NCI-H526 treated with DMSO at 0.1 percent for 48 hours (cell line): ENCODE results near the gene ABL1.

Experiments
- DNase-seq: peaks from one replicate; lab custom pipeline; 2025; lab: John Stamatoyannopoulos, UW

ABL1 gene

DNA sequence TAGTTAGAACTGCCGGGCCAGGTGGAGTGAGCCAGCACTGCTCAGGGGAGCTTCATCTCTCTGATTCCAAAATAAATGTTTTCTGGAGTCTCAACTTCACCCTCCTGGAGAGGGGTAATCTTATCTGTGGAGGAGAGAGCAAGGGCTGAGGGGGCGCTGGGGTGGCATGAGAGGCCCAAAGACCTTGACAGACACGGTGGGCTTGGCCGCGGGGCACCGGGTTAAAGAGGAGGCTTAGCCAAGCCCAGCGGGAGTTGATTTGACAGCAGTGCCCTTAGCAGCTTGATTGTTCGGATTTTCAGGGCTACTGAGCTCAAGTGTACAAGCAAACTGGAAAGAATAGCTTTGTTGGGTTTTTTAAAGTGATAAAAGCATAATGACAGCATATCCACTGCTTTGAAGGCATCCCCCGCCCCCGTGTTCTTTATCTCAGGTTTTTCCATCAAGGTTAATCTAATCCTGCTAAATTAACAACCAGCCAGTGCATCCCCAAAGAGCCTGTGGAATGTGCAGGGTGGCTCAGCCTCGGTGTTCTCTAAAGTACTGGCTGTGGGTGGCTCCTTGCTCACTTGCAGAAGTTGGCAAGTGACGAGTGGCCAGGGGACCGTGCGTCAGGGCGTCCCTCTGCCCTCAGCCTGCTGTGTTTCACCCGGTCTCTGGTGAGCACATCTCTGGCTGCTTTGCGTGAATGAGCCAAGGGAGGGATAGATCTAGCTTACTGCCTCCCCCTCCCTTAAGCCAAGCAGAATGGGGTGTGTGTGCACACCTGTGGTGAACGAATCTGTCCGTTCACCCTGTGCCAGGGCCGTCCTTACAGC, 56.0 kb downstream of the ABL1 start:
- no peak for DNase-seq

DNA sequence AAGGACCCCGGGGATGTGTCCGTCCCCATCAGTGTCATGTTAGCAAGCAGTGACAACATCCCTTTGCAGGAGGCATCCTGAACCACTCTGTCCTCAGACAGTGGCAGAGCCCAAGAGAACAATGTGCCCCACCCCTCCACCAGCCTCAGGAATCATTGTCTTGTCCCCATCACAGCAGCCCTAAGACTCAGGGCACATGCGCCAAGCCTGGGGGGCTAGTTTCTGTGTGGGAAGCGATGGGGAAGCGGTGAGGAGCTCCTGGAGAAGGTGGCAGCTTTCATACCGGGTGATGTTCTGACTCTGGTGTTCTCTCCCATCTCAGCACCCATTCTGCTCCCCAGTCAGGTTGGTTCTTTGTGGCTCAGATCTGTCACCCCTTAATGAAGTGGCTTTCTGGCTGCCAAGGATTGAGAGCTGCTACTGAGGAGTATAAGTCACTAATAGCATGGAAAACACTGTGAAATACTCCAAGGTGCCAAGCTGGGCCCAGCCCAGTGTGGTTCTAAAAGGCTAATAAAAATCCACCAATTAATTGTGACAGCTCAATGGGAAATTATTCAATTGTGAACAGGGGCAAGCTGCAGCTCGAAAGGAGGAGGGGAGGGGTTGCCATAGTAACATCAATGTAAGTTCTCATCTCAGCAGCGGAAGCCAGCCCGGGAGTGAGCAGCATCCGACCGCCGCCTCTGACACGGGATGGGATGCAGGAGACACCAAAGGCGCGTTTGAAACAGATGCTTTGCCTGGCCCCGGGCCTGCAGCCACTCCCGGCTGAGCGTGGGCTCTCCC, 56.8 kb downstream of the ABL1 start:
- no peak for DNase-seq

DNA sequence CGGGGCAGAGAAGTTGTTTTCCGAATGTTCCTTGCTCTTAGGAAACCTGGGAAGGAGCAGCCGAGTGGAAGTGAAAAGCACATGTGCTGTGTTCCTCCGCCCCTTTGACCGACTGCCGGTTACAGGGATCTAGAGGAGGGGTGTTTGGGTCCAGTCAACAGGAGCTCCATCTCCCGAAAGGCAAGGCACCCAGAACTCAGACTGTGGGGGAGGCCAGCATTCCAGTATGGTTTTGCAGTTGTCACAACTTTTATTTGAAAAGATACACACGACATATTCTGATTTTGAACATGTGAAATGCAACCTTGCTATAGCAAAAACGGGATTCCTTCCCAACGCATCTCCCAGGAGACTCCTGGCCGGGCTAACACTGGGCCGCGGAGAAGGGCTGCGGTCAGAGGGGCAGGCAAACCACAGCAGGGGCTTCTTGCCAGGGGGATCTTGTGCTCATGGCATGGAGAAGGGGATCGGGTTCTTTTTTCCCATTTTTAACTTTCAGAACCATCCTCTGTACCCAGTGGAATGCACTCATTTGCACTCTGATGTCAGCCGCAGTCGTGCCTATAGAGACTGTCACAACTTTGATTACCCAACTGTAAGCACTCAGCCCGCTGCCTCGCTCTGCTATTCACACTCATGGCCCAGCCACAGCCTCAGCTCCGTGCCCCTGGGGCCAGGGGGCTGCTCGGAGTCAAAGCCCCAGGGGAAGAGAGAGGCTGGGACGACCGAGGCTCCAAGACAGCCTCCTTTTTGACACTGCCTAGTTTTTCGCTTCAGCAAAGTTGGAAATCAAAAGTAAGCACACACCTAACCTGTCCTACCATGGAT, 57.6 kb downstream of the ABL1 start:
- DNase-seq = no peak

DNA sequence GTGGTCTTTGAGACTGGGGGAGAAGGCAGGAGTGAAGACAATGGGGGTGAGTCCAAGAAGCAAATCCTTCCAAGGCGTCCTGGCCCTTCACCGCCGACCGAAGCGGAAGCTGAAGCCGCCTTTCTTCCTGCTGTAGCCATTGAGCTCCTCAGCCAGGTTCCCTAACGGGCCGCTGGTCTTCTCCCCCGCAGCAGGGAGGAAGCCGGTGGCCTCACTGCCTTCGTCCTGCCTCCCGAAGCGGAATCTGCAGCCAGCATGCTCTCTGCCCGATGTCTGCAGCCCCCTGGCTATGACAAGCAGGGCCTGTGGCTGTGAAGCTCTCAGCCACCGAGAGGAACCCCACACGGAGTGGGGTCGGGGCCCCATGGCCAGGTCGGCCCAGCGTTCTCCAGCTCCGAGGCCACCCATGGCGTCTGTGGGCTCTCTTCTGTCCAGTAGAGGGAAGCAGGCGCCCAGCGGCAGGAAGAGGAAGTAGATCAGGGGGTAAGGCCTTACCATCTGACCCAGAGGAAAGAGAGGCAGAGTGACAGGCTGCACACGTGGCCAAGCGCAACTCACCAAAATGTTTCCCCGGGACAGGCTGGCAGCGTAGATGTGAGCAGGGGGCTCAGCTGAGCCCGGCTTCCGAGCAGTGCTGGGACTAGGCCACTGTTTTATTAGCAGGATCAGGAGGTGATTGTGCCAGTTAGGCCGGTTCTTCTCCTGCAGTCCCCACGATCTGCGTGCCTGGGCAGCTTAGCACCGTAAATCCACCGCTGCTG, 58.5 kb downstream of the ABL1 start:
- no peak for DNase-seq

DNA sequence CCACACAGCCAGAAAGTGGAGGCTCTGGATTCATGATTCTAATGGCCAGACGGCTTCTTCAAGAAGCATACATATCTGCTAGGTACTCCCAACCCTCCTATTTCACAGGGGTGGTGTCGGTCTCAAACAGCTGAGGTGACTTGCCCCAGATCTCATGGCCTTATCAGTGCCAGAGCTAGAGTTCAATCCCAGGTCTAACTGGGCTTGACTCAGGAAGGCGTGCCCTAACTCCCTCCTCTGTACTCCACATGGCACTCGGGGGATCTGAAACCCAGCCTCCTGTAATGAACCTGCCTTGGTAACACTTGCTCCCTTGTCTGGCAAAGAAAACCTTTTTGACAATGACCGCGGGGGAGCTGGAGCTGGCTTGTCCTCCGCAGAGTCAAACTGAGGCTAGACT, 59.5 kb downstream of the ABL1 start:
- DNase-seq = no peak

DNA sequence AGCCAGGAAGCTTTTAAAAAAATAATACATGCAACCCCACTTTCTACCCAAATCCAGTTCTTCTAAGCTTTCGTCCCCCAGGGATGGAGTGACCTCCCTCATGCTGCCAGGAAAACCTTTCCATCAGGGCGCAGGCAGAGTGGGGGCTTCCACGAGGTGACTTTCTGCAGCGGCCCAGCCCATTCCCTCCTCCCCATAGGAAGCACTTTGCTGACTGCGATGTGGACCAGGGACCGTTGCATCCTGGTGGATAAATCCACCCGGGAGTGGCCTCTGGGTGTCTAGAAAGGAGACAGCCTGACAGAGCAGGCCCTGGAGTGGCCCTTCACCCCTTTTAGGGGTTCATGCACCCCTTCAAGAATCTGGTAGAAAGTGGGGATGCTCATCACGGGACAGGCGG, 60.0 kb downstream of the ABL1 start:
- DNase-seq = no peak

DNA sequence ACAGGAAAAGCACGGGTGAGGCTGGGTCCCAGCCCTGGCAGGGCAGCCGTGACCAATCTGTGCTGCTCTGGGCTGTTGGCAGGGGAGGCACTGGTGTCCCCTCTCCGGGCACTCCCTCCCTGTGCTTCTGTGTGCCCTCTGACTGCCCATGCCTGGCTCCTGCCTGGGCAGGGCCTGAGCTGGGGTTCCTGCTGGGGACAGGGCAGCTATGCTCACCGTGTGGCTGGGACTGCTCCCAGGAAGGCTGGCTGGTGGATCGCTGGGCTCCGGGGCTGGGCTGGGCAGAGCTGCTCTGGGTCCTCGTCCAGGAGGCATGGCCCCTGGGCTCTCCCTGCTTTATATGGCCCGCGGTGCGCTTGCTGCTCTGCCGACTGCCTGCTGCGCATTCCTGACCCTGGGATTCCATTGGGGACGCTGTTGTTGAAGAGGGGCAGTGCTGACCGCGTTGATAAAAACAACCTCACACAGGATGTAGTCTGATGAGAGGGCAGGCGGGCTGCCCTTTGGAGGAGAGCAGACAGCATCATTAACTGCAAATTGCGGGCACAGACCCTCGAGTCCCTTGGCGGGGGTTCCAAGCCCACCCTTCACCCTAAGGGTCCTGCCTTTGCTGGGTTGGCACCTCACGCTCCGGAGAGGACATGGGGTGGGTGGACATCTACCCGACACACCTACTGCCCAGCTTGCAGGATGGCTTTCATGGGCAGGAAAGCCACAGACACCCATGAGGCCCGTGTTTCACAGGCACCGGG, 60.6 kb downstream of the ABL1 start:
- DNase-seq = no peak

DNA sequence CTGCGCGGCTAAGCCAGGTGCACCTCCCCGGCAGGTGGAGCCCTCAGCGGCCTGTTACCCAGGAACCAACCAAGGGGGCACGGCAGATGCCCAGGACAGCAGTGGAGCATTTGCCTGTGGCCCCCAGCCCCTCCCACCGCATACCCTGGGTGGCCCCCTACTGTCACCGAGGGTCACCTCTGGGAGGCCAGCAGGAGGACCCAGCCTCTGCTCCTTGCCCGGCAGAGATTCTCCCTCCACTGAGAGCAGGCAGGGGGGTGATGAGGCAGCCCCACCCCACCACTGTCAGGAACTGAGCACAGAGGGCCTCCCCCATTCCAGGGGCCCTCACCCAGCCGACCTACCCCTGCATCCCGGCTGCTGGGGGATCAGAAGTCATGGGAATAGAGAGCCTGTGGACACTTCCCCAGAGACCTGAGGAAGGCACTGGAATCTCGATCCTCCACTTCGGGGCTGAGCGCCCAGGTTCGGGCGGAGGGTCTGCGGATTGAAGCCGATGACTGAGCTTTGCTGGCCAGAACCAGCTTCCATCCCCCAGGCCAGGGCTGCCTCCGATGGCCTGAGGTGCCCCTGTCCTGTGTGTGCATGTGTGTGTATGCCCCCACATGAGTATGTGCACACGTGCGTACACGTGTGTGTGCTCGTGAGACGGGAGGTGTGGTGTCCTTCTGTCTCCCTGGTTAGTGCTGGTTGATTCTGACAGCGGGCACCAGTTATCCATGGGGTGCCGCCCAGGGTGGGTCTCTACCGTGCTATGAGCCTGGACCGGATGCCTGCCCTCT, 61.4 kb downstream of the ABL1 start, which contains the start of gene QRFP:
Gene QRFP (minus strand): TSS at position 580 of the 782 bp plus-strand sequence. CDS start 2,974 bp downstream, outside the sequence.
- DNase-seq = no peak

DNA sequence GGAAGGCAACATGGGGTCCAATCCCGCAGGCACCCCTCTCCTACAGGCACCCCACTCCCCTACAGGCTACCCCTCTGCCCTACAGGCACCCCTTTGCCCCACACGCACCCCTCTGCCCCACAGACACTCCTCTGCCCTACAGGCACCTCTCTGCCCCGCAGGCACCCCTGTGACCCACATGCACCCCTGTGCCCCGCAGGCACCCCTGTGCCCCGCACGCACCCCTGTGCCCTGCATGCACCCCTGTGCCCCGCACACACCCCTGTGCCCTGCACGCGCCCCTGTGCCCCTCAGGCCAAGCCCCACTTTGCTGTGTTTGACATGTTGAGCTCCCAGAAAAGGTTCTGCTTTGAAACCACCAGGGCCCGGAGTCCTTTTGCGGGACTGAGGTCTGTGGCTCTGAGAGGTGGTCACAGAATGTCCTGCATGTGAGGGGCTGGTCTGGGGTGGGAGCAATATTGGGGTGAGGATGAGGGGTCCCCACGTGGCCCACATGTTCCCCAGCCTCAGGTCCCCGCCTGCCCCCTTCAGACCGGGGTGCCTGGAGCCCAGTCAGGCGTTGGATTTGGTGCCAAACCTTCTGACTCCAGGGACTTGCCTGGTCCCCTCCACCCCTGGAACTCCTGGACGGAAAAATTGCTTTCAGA, 62.2 kb downstream of the ABL1 start:
- no peak for DNase-seq

DNA sequence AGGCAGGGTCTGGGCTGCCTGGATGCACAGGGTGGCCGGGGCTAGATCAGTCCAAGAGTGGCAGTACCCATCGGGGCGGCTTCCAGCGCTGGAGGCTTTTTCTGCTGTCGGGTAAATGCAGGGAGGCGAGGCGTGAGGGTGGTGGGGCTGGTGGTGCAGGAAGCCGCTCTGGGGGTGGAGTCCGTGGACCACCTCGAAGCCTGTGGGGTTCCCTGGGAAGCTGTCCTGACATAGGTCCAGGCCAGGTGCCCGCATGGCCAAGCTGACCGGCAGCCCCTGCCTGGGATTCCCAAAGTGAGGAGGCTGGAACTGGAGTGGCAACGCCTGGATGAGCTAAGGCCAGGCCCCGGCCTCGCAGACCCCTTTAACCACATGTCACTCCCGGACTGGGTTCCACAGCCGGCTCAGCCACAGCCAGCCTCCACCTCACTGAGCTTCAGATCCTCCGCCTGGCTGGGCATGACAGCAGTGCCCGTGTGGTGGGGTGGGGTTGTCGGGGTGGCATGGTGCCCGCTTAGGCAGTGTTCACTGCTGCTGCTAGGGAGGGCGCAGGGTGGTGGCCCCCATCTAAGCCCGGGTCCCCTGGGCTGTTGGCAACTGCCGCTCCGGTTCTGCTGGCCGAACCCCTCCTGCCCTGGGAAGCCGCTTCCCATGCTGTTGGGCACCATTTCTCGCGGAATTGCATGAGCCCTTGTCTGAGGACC, 62.9 kb downstream of the ABL1 start:
- DNase-seq = no peak

DNA sequence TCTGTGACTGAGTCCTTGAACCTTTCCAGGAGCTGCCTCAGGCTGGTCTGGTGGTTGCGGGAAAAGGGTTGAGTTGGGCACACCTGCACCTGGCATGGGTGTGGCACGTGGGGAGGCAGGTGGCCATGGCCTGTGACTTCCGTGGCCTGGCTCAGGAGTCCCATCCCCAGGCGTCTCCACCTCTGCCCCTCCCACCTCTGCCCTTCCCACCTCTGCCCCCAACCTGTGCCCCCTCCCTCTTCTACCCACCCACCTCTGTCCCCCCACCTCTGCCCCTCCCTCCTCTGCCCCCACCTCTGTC, 63.4 kb downstream of the ABL1 start:
- DNase-seq = no peak

DNA sequence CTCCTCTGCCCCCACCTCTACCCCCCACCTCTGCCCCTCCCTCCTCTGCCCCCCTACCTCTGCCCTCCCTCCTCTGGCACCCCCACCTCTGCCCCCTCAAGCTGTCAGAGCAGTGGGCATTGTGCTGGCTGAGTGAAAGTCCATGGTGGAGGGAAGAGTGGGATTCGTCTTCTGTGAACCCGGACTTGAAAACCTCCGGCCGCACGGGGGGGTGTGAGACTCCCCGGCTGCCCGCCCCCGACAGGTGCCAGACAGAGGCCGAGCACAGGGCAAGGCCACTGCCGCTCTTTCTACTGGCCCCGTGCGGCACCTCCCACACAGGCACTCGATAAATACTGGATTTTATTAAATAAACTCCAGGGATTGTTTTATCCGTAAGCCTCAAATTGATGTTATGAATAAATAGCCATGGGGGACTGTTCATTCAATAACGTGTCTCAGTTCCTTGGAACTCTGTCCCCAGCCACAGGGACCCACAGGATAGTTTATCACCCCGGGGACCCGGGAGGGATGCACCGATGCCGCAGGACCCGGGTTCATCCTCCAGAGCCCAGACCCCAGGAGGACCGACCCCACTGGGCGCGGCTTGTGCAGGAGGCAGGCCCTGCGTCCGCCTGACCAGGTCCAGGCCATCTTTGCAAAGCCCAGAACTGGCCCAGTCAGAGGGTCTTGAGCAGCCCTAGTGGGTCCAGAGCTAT, 64.1 kb downstream of the ABL1 start:
- DNase-seq = no peak

DNA sequence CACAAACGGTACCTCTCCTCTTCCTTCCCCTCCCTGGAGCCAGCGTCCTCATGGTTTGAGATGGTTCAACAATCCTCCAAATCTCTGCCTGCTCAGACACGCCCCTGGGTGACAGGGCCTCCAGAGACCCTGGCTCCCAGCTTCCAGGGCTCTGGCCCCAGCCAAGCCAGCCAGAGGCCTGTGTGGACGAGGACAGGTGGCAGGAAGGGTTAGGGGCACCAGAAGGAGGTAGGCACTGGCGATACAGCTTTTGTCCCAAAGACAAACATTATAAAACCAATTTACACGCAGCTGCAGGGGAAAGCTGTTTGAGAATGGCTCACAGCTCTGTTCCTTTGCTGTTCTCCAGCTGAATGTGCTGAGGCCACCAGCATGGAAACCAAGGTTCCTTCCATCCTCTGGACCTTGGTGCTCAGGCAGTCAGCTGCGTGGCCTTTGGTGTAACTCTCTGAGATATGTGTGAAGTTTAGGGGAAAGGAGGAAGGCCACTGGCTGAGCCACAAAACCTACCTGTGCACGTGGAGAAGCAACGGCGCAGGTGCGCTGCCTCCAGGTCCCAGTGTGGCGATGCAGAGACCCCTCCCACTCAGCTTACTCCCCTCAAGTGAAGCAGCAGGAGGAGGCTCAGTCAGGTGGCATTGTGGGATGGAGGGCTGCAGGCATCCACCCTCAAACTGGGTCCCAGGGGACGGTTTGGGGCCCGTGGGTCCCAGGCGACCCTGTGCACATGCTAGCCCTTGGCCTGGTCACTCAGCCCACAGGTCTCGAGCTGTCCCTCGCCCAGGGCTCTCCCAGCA, 65.8 kb downstream of the ABL1 start:
- DNase-seq = no peak

DNA sequence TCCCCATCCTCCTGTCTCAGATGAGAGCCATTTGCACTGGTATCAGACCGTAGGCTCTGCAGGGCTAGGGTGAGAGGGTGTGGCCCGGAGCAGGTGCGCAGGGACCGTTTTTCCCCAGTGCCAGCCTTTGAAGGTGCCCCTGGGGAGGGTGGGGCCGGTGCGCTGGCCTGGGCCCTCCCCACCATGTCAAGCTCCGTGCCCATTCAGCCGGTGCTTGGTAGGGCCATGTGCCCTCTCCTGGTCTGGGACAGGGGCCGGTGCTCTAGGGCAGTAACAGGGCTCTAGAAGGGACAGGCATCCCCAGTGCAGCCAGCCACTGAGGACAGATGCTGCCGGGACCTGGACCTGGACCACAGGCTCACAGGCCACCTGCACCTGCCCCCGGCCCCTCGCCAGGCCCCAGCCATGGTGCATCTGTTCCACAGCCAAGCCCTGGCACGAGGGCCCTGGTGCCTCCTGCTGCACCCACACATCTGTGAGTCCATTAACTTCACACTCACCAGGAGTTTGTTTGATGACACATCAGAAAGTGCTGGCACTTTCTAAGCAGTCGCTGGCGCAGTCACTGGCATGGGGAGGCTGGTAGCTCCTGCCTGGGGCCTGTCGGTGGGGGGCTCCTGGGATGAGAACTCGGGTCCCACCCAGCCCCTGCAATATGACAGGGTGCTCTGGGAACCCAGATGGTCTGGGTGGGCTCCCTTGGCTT, 66.6 kb downstream of the ABL1 start:
- no peak for DNase-seq

DNA sequence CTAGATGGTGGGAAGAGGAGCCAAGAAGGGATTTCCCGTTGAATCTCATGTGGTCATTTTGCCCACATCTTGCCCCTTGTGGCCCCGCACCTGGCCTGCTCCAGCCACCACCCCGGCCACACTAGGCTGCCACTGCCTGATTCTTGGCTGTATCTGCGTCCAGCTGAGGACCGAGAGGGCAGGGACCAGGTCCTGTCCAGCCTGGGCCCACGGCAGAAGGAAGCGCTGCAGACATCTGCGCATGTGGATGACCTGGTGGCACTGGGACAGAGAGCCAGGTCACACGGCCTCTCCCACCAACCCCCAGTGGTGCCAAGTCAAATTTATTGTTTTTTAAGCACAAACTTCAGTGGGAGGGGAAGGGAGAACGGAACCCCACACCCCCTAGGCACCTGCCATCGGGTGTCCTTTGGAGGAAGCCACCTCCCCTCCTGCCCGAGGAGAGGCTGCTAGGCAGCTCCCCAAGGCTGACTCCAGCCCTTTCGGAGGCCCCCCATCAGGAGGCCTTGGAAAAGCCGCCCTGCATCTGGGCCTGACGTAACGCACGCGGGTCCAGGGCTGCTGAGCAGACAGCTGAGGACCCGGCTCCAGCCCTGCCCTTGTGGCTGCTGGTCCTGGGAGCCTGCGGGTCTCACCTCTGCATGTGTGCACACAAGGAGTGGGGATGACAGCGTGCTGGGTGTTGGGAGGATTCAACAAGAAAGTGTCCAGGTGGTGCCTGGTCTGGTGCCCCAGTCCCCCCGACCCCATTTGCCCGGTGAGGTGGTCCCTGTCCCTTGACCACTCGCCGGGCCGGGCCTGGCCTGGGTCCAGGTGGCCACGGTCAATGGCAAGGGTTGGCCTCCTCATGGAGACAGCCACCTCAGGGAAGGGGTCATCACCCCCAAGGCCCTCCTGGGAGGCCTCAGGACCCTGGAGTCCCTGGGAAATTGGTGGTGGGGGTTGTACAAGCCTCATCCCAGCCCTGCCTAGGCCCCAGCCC, 67.4 kb downstream of the ABL1 start:
- DNase-seq = no peak
